ENCODE data around the gene SUSD6.

Gene SUSD6, protein sequence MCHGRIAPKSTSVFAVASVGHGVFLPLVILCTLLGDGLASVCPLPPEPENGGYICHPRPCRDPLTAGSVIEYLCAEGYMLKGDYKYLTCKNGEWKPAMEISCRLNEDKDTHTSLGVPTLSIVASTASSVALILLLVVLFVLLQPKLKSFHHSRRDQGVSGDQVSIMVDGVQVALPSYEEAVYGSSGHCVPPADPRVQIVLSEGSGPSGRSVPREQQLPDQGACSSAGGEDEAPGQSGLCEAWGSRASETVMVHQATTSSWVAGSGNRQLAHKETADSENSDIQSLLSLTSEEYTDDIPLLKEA

GRCh38 chr14:69611172-69612013 is at the start of gene SUSD6:
TSS of gene SUSD6 (plus strand) at chr14:69611596. CDS start at chr14:69658593, 46,997 bp downstream.
- DNase-seq: peak; percentile 96

DNA sequence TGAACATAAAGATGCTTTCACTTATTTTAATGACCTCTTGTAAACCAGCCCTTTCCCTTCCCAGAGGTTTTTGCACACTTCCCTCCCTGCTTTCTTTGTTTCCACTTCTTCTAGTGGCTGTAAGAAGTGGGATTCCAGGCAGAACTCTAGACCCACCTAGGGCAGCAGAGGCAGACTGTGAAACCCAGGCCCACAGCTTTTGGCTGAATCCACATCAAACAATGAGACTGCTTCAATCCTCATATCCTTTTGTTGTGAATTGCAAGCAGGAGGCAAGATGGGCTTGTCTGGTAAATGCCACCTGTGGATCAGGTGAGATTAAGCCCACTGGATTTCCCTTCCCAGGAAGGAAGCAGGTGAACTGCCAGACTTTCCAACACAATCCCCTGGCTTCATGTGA is 49.5 kb upstream of the SUSD6 start:
- DNase-seq: no peak

GRCh38 chr14:69567563-69567962 is 43.8 kb upstream of the SUSD6 start:
- no peak for DNase-seq

- DNase-seq: no peak
Observed at GRCh38 chr14:69569859-69570258, 41.5 kb upstream of the SUSD6 start.

- no peak for DNase-seq
Observed at GRCh38 chr14:69570836-69571330, 40.5 kb upstream of the SUSD6 start.

DNA sequence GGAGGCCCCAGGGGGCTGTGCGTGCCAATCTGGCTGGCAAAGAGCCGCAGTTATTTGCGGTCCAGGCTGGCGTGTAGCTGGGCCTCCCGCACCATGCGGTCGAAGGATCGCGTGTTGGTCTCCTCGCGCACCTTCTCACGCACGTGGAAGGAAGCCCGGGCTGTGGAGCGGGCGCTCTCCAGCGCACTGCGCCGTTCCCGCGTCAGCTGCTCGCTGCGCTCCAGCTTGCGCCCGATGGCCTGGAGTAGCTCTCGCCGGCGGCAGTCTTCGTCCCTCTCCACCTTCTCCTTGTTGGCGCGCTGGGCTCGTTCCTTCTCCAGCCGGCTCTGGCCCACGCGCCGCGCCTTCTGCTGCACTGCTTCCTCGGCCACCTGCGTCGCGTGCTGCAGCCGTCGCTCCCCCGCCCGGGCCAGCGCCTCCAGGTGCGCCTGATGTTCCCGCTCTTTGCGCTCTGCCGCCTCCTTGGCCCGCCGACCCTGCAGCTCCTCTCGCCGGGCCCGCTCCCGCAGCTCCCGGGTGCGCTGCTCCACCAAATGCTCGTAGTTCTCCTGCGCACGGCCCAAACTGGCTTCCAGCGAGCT is 39.9 kb upstream of the SUSD6 start:
- no peak for DNase-seq

DNA sequence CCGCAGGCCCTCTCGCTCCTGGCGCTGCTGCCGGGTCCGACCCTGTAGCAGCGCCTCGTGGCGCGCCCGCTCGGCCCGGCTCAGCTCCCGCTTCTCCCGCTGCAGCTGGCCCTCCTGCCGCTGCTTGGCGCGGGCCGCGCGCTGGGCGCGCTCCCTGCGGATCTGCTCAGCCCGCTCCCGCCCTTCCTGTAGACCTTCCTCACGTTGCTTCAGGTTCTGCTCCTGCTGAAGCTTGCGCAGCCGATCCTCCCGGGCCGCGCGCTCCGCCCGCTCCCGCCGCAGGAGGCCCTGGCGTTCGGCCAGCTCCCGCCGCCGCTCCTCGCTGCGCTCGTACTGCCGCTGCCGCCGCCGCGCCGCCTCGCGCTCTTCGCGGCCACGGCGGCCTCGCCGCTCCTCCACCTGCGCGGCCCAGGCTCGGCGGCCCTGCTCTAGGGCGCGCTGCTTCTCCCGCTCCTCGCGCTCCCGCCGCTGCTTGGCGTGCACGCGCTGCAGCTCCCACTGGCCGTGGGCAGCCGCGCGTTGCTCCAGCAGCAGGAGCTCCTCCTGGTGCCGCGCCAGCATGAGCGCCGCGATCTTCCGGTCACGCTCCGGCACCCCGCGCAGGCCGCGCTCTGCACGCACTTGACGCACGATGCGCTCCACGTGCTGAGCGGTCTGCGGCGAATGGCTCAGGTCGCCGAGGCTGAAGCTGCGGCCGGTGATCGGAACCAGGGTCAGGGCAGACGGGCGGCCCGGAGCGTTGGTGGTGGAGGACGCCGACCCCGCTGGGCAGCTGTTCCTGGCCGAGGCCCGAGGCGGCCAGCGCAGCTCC is 39.2 kb upstream of the SUSD6 start:
- peak; percentile 29 for DNase-seq

DNA sequence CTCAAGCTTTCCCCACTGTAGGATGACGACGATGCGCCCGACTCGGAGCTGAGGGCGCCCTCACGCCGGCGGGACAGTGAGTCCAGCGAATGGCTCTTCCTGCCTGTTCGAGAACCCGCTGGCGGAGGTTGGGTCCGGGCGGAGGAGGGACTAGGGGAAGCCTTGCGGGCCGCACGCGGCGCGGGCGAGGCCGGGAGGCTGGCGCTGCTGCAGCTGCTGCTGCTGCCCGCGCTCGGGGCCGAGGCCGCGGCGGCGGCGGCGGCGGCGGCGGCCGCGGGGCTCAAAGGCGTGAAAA is 38.6 kb upstream of the SUSD6 start:
- DNase-seq: no peak

GRCh38 chr14:69573205-69573830 is 38.1 kb upstream of the SUSD6 start:
- peak; percentile 19 for DNase-seq

DNA sequence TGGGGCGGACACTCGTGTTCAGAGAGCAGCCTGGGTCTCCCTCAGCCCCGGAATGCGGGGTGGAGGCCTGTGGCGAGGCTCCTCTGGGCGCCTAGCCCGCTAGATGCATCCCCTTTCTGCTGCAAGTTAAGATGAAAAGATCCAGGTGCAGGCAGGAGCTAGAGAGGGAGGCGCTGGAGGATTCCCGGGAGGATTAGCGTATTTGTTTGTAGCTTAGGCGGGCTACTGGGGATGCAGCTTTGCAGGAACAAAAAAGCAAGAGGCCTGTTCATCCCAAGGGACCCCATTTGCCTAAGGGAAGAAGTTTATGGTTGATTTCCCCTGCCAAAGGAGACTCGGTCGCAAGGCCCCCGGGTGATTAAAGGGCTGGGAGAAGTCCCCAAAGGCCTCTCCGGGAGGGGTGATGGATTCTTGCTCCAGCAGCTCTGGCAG is 37.5 kb upstream of the SUSD6 start:
- DNase-seq: peak; percentile 87

DNA sequence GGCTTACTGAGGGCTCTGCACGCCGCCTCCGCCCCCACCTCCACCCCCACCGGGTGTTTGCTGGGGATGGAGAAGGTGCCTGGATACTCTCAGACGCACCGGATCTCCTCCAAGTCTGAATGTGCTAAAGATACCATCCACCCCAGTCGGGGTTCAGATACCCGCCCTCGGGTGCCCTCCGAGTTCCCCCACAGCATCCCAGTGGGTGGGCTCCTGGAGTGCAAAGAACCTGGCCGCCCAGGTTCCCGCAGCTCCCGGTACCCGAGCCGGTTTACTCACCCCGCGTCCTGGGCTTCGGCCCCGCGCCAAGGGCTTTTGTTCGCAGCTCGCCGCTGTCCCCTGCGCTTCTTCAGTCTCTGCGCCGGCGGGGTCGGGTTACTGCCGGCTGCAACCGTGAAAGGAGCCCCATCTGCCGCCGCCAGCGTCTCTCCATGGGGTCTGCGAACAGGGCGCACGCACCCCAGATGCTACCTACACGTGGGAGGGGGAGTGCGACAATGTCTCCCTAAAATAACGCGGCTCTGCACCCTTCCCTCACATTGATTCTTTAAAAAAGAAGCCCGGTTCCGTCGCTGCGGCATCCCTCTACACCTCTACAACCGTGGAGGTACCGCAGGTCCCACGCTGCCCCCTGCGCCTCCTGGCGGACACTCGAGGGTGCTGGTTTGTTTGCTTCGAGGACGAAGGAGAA is 37.0 kb upstream of the SUSD6 start, which contains the start of gene CCDC177:
TSS of gene CCDC177 (minus strand) at position 609 of the 691 bp plus-strand sequence. CDS start 1,249 bp downstream, outside the sequence.
- DNase-seq: peak; percentile 91

DNA sequence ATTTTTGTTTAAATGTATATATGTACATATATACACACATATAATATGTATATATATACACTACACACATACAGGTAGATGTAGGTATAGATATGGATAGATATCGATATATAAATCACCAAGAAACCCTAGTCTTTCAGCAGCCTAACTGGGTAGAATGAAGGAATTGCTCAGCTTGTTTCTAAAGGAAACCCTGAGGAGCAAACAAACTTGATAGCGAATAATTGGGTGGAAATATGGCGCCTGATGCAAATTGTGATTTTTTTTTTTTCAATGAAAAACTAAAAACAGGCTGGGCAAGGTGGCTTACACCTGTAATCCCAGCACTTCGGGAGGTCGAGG is 36.5 kb upstream of the SUSD6 start:
- no peak for DNase-seq

DNA sequence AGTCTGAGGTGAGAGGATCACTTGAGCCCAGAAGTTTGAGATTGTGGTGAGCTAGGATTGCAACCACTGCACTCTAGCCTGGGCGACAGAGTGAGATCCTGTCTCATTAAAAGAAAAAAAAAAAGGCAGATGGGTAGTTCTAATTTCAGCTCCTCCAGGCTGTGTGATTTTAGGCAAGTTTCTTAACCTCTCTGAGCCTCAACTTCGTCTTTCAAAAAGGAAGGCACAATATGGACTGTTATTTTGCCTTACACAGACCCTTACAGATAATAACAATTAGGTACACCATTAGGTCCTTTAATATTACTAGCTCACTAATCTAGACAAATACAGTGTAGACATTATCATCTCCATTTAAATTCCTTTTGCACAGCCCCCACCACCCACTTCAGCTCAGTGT is 31.9 kb upstream of the SUSD6 start:
- no peak for DNase-seq

GRCh38 chr14:69580009-69580577 is 31.3 kb upstream of the SUSD6 start:
- DNase-seq: peak; percentile 47

- no peak for DNase-seq
Observed at GRCh38 chr14:69581316-69581935, 30.0 kb upstream of the SUSD6 start.

DNA sequence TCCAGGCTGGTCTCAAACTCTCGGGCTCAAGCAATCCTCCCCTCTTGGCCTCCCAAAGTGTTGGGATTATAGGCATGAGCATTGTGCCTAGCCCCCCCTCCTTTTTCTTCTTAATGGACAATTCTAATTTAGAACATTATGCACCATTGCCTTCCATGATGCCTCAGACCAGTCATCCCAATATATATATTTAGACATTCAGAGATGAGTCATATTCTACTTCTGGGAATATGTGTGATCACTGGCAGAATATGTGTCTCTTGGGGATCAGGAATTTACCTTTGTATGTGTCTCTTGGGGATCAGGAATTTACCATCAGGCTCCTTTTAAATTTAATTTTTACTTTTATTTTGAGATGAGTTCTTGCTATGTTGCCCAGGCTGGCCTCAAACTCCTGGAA is 29.2 kb upstream of the SUSD6 start:
- no peak for DNase-seq

DNA sequence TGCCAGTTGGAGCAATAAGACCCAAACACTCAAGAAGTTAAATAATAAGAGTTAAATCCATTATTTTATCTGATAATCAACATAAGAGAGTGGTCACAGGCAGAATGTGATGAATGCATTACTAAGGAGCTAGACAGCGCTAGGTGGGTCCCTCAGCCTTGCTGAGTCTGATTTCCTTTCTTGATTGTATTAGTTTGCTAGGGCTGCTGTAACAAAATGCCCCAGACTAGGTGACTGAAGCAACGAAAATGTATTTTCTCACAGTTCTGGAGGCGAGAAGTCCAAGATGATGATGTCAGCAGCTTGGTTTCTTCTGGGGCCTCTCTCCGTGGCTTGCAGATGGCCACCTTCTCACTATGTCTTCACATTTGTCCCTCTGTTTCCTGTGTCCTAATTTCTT is 28.6 kb upstream of the SUSD6 start:
- DNase-seq: no peak

DNA sequence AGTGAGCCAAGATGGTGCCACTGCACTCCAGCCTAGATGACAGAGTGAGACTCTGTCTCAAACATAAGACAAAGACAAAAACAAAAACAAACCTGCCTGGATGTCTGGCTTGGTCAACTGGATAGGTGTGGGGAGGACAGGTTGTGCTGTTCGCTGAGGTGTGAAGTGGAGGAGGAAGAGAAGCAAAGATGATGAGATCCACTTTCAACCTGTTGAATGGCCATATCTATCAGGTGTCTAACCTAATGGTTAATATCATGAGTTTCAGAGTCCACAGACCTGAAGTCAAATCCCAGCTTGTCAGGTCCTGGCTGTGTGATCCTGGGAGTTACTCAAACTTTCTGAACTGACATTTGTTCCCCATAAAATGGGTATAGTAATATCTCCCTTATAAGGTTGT is 27.0 kb upstream of the SUSD6 start:
- no peak for DNase-seq

- peak; percentile 41 for DNase-seq
Observed at GRCh38 chr14:69586404-69586803, 25.0 kb upstream of the SUSD6 start.

GRCh38 chr14:69587389-69587788 is 24.0 kb upstream of the SUSD6 start:
- DNase-seq: no peak

DNA sequence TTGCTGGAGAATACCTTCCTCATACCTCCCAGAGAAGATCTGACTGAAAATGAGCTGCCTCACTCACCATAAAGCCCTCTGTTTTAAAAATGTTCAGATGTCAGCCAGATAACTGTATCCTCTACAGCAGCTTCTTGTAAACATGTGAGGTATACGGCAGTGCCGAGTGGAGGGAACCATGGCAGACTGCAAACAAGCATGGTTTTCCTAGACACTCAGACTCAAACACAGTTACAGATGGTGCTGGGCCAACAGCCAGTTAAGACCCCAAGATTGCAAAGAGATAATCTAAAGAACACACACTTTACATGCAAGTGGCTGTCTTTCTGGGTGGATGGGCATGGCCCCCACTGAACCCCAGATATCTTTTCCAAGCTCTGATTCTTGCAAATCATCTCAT is 20.1 kb upstream of the SUSD6 start:
- DNase-seq: no peak

Data from eye (tissue), 1 donor.